ENCODE results near the gene KBTBD6.

Gene KBTBD6

DNA sequence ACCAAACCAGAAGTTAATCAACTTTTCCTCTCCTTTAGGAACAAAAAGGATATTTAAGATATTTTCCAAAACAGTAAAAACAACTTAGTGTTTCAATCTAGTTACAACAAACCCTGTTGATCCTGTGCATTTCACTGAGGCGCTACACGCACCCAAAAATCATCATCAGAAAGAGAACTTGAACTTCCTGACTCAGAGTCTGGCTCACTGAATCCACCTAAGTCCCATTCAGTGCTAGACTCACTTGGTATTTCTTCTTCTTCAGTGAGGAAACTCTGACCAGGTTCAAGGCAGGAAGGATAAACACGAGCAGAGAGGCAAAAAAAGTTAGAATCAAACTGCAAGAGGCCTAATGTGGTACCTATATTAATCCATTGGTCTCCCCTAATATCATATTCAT, 2.2 kb downstream of the KBTBD6 start:
- Histone ChIP-seq H3K4me2 (ENCODE audit: low read length) (no peak overlapping the region), H3K27ac (no peak overlapping the region), H3K9me3 (ENCODE audit: control insufficient read depth, low read length) (no peaks in the 10 kb centered on the region), H3K9ac (no peak overlapping the region), H3K27me3 (ENCODE audit: control insufficient read depth, insufficient read depth, low read length) (no peaks in the 10 kb centered on the region), H3K36me3 (ENCODE audit: control insufficient read depth, insufficient read depth, low read length) (no peaks in the 10 kb centered on the region), H3K79me2 (no peaks in the 10 kb centered on the region), H2AFZ (no peak overlapping the region), H3K4me1 (no peaks in the 10 kb centered on the region), H3K4me3 (ENCODE audit: low read depth, low read length) (no peak overlapping the region)
- TF ChIP-seq, protein P1, sequence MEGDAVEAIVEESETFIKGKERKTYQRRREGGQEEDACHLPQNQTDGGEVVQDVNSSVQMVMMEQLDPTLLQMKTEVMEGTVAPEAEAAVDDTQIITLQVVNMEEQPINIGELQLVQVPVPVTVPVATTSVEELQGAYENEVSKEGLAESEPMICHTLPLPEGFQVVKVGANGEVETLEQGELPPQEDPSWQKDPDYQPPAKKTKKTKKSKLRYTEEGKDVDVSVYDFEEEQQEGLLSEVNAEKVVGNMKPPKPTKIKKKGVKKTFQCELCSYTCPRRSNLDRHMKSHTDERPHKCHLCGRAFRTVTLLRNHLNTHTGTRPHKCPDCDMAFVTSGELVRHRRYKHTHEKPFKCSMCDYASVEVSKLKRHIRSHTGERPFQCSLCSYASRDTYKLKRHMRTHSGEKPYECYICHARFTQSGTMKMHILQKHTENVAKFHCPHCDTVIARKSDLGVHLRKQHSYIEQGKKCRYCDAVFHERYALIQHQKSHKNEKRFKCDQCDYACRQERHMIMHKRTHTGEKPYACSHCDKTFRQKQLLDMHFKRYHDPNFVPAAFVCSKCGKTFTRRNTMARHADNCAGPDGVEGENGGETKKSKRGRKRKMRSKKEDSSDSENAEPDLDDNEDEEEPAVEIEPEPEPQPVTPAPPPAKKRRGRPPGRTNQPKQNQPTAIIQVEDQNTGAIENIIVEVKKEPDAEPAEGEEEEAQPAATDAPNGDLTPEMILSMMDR (IDR thresholded peaks at IDR 0.05), result no peak

DNA sequence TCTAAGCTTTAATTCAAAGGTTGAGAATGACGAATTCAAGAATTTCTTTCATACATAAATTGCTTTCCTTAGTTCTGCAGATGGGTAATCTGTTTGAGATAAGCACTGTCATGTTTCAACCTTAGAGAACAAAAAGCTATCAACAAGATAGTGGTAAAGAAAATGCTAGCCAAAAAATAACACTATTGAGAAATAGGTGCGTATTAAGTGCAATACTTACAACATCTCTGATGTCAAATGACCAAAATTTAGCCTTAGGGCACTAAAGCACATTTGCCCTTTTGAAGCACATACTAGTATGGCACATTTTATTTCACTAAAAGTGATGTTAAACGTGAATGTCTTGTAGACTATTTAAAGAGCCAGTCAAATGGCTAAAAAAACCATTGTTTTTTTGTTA, 4.9 kb downstream of the KBTBD6 start:
- TF ChIP-seq, protein P1 (IDR thresholded peaks at IDR 0.05), result no peak
- Histone ChIP-seq H3K36me3 (ENCODE audit: control insufficient read depth, insufficient read depth, low read length) (no peaks in the 10 kb centered on the region), H3K79me2 (no peaks in the 10 kb centered on the region), H3K9ac (no peak overlapping the region), H3K4me2 (ENCODE audit: low read length) (no peak overlapping the region), H3K27ac (no peak overlapping the region), H3K4me1 (no peaks in the 10 kb centered on the region), H2AFZ (no peak overlapping the region), H3K4me3 (ENCODE audit: low read depth, low read length) (no peak overlapping the region), H3K9me3 (ENCODE audit: control insufficient read depth, low read length) (no peaks in the 10 kb centered on the region), H3K27me3 (ENCODE audit: control insufficient read depth, insufficient read depth, low read length) (no peaks in the 10 kb centered on the region)

GRCh38 chr13:41122838-41123237, 9.8 kb downstream of the KBTBD6 start:
- Histone ChIP-seq H3K4me2 (ENCODE audit: low read length) (no peak overlapping the region), H3K27ac (no peak overlapping the region)

GRCh38 chr13:41117869-41118268, 14.7 kb downstream of the KBTBD6 start:
- Histone ChIP-seq H3K4me2 (ENCODE audit: low read length) (no peak overlapping the region), H3K4me3 (ENCODE audit: low read depth, low read length) (no peak overlapping the region), H3K9ac (no peak overlapping the region), H2AFZ (no peak overlapping the region), H3K27ac (no peak overlapping the region), H3K9me3 (ENCODE audit: control insufficient read depth, low read length) (no peaks in the 10 kb centered on the region), H3K36me3 (ENCODE audit: control insufficient read depth, insufficient read depth, low read length) (no peaks in the 10 kb centered on the region), H3K79me2 (no peaks in the 10 kb centered on the region), H3K4me1 (no peaks in the 10 kb centered on the region), H3K27me3 (ENCODE audit: control insufficient read depth, insufficient read depth, low read length) (no peaks in the 10 kb centered on the region)
- TF ChIP-seq, protein P1 (IDR thresholded peaks at IDR 0.05), result no peak

More at GRCh38 chr13:41122838-41123237, 9.8 kb downstream of the KBTBD6 start:
- no peaks in the 10 kb centered on the region for H3K4me1 ChIP-seq
- H2AFZ ChIP-seq, result no peak overlapping the region
- H3K4me3 ChIP-seq (ENCODE audit: low read depth, low read length), result no peak overlapping the region
- H3K27me3 ChIP-seq (ENCODE audit: control insufficient read depth, insufficient read depth, low read length), result no peaks in the 10 kb centered on the region
- H3K9ac ChIP-seq, result no peak overlapping the region
- H3K9me3 ChIP-seq (ENCODE audit: control insufficient read depth, low read length), result no peaks in the 10 kb centered on the region
- H3K36me3 ChIP-seq (ENCODE audit: control insufficient read depth, insufficient read depth, low read length), result no peaks in the 10 kb centered on the region
- TF ChIP-seq, protein P1 (IDR thresholded peaks at IDR 0.05), result no peak
- no peaks in the 10 kb centered on the region for H3K79me2 ChIP-seq

DNA sequence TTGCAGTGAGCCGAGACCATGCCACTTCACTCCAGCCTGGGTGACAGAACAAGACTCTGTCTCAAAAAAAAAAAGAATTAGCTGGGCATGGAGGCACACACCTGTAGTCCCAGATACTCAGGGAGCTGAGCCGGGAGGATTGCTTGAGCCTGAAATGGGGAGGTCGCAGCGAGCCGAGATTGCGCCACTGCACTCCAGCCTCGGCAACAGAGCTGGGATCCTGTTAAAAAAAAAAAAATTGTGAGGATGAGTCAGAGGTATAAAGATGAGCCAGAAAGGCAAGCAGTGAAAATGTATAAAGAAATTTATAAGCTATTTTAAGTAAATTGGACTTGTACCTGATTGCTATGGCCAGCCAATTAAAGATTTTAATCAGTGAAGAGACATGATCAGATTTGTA, 21.1 kb downstream of the KBTBD6 start:
- Histone ChIP-seq H3K9ac (no peak overlapping the region), H2AFZ (no peak overlapping the region), H3K4me2 (ENCODE audit: low read length) (no peak overlapping the region), H3K4me3 (ENCODE audit: low read depth, low read length) (no peak overlapping the region), H3K9me3 (ENCODE audit: control insufficient read depth, low read length) (no peaks in the 10 kb centered on the region), H3K4me1 (no peaks in the 10 kb centered on the region), H3K36me3 (ENCODE audit: control insufficient read depth, insufficient read depth, low read length) (no peaks in the 10 kb centered on the region), H3K27ac (no peak overlapping the region), H3K27me3 (ENCODE audit: control insufficient read depth, insufficient read depth, low read length) (no peaks in the 10 kb centered on the region), H3K79me2 (no peaks in the 10 kb centered on the region)
- TF ChIP-seq, protein P1 (IDR thresholded peaks at IDR 0.05), result no peak

Data from parathyroid adenoma (tissue), 2 donors.